C4-2B (cell line): Measurements from ENCODE around the gene ANKRD17.

Experiments used
- ZFX ChIP-seq: fragments of 450-650 bp; IDR thresholded peaks from 2 replicates; pipeline ENCODE4 v1.6.1; 2017
- TF ChIP-seq, protein P1 (sequence below): fragments of 450-650 bp; conservative IDR thresholded peaks from 2 replicates; pipeline ENCODE4 v1.5.1; 2017; ENCODE audit warnings: mild to moderate bottlenecking

DNA sequence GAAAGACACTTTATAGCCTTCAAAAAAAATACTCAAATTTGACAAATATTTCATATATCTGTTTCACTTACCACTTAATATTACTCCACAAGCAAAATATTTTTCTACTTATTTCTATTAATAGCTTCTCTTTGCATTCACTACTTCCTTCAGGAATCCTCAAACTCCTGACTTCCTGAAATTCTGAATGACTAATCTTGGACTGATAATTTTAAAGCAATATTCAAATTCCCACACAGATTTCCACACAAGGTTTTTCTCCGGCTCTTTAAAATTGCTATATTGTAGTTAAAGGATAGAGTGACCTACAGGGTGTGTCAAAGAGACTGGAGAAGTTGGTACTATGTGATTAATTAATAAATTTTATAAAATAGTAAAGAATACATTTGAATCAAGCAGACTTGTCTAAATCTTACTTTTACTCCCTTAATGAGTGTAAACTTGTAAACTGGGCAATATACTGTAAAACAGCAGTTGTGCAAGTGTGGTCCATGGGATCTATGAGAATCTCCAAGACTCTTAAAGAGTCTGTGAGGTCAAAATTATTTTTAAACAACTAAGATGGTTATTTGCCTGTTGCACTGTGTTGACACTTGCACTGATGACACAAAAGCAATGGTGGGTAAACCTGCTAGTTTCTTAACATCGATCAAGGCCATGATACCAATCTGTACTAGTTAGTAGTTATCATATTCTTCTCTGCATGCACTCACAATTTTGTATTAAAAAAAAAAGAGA lies 44.5 kb downstream of the ANKRD17 start:
- TF ChIP-seq, protein P1, sequence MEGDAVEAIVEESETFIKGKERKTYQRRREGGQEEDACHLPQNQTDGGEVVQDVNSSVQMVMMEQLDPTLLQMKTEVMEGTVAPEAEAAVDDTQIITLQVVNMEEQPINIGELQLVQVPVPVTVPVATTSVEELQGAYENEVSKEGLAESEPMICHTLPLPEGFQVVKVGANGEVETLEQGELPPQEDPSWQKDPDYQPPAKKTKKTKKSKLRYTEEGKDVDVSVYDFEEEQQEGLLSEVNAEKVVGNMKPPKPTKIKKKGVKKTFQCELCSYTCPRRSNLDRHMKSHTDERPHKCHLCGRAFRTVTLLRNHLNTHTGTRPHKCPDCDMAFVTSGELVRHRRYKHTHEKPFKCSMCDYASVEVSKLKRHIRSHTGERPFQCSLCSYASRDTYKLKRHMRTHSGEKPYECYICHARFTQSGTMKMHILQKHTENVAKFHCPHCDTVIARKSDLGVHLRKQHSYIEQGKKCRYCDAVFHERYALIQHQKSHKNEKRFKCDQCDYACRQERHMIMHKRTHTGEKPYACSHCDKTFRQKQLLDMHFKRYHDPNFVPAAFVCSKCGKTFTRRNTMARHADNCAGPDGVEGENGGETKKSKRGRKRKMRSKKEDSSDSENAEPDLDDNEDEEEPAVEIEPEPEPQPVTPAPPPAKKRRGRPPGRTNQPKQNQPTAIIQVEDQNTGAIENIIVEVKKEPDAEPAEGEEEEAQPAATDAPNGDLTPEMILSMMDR = no peak
- no peak for TF ChIP-seq ZFX
